Measurements from ENCODE around the gene QPCTL.
"Not testable (repeated sequence)": the region's sequence is repeated elsewhere in the genome, so short reads cannot be mapped to it uniquely, and the experiment has no call there.

The QPCTL gene

DNA sequence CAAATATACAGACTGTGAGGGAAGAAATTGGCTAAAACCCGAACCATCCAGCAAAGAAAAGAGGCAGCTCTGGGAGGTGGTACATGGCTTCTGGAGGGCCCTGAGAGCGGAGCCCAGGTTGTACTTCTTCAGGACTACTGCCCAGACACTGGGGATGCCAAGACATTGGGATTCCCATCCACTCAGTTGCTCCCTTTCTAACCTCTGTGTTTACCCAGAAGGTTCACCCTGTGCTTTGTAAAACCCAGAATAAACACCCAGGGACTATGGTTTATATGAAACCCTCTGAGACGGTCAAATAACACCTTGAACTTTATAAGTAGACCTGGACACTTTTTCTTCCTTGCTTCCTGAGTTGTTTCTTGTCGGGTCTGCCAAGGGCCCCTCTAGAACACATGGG lies 50.5 kb downstream of the QPCTL start:
- TF ChIP-seq, protein P1, sequence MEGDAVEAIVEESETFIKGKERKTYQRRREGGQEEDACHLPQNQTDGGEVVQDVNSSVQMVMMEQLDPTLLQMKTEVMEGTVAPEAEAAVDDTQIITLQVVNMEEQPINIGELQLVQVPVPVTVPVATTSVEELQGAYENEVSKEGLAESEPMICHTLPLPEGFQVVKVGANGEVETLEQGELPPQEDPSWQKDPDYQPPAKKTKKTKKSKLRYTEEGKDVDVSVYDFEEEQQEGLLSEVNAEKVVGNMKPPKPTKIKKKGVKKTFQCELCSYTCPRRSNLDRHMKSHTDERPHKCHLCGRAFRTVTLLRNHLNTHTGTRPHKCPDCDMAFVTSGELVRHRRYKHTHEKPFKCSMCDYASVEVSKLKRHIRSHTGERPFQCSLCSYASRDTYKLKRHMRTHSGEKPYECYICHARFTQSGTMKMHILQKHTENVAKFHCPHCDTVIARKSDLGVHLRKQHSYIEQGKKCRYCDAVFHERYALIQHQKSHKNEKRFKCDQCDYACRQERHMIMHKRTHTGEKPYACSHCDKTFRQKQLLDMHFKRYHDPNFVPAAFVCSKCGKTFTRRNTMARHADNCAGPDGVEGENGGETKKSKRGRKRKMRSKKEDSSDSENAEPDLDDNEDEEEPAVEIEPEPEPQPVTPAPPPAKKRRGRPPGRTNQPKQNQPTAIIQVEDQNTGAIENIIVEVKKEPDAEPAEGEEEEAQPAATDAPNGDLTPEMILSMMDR (IDR thresholded peaks at IDR 0.05; ENCODE audit: insufficient read depth, low read depth, low read length, missing control alignments), result no peak
- no peak overlapping the region for H3K4me3 ChIP-seq (ENCODE audit: low read length)
- no peak for DNase-seq (ENCODE audit: low read depth)

DNA sequence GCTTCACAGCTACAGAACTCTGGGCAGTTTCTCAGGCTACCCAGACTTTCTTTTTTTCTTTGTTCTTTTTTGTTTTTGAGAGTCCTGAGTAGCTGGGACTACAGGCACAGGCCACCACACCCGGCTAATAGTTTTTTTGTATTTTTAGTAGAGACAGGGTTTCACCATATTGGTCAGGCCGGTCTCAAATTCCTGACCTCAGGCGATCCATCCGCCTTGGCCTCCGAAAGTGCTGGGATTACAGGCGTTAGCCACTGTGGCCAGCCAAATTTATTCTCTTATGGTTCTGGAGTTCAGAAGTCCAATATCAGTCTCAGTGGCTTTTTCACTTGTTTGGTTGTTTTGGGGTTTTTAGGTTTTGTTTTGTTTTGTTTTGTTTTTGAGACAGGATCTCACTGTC lies 53.1 kb downstream of the QPCTL start:
- H3K4me3 ChIP-seq (ENCODE audit: low read length), result no peak overlapping the region
- DNase-seq (ENCODE audit: low read depth), result no peak
- TF ChIP-seq, protein P1 (IDR thresholded peaks at IDR 0.05; ENCODE audit: insufficient read depth, low read depth, low read length, missing control alignments), result no peak

DNA sequence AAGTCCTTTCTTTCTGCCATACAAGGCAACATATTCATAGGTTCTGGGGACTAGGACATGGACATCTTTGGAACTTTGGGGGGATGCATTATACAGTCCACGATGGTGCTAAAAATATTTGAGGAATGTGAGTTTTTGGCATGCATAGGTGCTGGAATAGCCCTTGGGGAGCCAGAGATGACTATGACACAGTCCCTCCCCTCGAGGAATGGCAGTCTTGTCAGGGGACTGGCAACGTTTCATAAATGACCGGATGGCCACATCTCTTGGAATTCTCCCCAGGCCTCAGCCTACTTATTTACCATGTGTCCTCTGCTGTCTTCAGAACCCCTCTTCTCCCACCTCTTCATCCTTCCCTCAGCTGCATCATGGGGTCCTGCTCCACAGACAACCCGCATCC lies 54.4 kb downstream of the QPCTL start:
- H3K4me3 ChIP-seq (ENCODE audit: low read length), result no peak overlapping the region
- TF ChIP-seq, protein P1 (IDR thresholded peaks at IDR 0.05; ENCODE audit: insufficient read depth, low read depth, low read length, missing control alignments), result no peak
- DNase-seq (ENCODE audit: low read depth), result no peak

DNA sequence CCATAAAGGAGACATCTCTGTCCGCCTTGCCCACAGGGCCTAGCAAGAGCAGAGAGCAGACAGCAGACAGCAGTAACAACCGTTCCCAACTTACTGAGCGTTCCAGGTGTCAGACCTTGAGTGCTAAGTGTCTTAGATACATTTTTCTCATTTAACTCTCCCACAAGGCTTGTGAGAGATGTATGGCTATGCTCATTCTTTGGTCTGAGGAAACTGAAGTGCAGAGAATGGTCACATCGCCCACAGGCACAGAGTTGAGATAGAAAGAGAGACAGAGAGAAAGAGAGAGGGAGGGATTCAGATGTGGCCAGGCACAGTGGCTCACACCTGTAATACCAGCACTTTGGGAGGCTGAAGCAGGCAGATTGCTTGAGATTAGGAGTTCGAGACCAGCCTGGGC lies 55.0 kb downstream of the QPCTL start:
- no peak for DNase-seq (ENCODE audit: low read depth)
- no peak overlapping the region for H3K4me3 ChIP-seq (ENCODE audit: low read length)
- TF ChIP-seq, protein P1 (IDR thresholded peaks at IDR 0.05; ENCODE audit: insufficient read depth, low read depth, low read length, missing control alignments), result no peak

DNA sequence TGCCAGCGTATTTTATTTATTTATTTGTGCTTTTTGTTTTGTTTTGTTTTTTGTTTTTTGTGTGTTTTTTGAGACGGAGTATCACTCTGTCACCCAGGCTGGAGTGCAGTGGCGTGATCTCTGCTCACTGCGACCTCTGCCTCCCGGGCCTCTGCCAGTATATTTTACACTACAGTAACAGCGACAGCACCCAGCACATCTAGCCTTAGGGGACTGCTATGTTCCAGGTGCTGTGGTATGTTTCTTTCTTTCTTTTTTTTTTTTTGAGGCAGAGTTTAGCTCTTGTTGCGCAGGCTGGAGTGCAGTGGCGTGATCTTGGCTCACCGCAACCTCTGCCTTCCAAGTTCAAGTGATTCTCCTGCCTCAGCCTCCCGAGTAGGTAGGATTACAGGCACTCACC lies 59.0 kb downstream of the QPCTL start:
- not testable (repeated sequence) for H3K4me3 ChIP-seq (ENCODE audit: low read length); DNase-seq (ENCODE audit: low read depth)

DNA sequence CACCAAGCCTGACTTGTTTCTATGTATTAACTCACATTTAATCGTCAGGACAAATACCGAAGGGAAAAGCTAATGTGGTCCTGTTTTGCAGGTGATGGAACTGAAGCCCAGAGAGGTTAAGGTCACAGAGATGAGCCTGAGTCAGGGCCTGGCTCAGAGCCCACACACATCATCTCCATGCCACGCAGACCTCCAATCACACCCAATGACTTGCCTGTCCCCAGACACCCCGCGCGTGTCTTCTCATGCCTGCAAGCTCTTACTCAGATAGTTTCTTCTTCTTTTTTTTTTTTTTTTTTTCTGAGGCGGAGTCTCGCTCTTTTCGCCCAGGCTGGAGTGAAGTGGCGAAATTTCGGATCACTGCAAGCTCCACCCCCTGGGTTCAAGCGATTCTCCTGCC lies 60.2 kb downstream of the QPCTL start:
- TF ChIP-seq, protein P1 (IDR thresholded peaks at IDR 0.05; ENCODE audit: insufficient read depth, low read depth, low read length, missing control alignments), result no peak
- H3K4me3 ChIP-seq (ENCODE audit: low read length), result no peak overlapping the region
- peak; percentile 99 for DNase-seq (ENCODE audit: low read depth)

DNA sequence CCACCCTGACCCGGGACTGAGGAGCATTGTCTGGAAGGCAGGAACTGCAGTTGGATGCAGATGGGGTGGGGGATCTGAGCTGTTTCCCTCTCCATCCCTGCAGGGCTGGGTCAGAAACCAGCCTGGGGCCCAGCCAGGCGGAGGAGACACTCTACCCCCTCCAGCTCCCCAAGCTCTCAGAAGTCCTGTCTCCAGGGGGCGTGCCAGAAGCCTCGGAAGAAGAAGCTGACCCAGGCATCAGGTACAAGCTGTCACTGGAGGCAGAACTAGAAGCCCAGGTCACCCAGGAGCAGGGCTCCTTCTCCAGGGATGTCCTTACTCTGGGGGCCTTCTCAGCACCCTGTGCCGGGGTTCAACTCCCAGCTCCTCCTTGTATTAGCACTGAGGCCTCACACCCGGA lies 61.1 kb downstream of the QPCTL start:
- TF ChIP-seq, protein P1 (IDR thresholded peaks at IDR 0.05; ENCODE audit: insufficient read depth, low read depth, low read length, missing control alignments), result no peak
- DNase-seq (ENCODE audit: low read depth), result no peak
- no peak overlapping the region for H3K4me3 ChIP-seq (ENCODE audit: low read length)
